T-helper 17 cell (primary cell): ENCODE measurements around the gene C11orf86. TPM values are rescaled to one million over a fixed set of nuclear protein-coding genes. Genes with fewer than 3 reads are reported as not detected.

Experiments
- ATAC-seq: fragments of 150-1000 bp; cut with Tn5 transposase; 2 replicates; pipeline ENCODE4 v1.10.0; 2021; ENCODE audit warnings: mild to moderate bottlenecking, moderate library complexity
- DNase-seq, 3 donors: peaks; one replicate each; pipeline versions ENCODE4 v3.0.0 to v3.0.0-alpha.2; 2020 to 2021
- H3K9me3 ChIP-seq: one replicate; pipeline ENCODE4 v1.7.0; 2013; ENCODE audit warnings: low read length, mild to moderate bottlenecking; ENCODE audit not compliant: control insufficient read depth, poor library complexity, severe bottlenecking
- H3K27ac Mint-ChIP-seq: one replicate; pipeline ENCODE4 v1.8.0; 2022; ENCODE audit warnings: mild to moderate bottlenecking, moderate library complexity, mixed read lengths
- H3K27me3 Mint-ChIP-seq: one replicate; pipeline ENCODE4 v1.8.0; 2022; ENCODE audit warnings: mixed read lengths
- H3K36me3 Mint-ChIP-seq: one replicate; pipeline ENCODE4 v1.8.0; 2022; ENCODE audit warnings: low read depth, mixed read lengths
- H3K4me1 Mint-ChIP-seq: one replicate; pipeline ENCODE4 v1.8.0; 2022; ENCODE audit warnings: mild to moderate bottlenecking, mixed read lengths
- H3K4me3 Mint-ChIP-seq: one replicate; pipeline ENCODE4 v1.8.0; 2022; ENCODE audit warnings: mild to moderate bottlenecking, moderate library complexity, mixed read lengths
- total RNA-seq, 4 donors: library from RNA in 2 of 4; stranded (reverse) in 2 of 4; gene quantifications; one replicate each; pipeline ENCODE4 v1.2.3 and lab custom pipeline; 2022 to 2026

The C11orf86 gene
- total RNA-seq, 2 donors from 2014 or later = not detected

GRCh38 chr11:67024966-67025365, 49.9 kb downstream of the C11orf86 start:
- H3K9me3 ChIP-seq = no peaks in the 10 kb centered on the region
- peaks cover 22% of the 10 kb centered on the region for H3K4me1 Mint-ChIP-seq
- H3K27me3 Mint-ChIP-seq = peaks cover 41% of the 10 kb centered on the region
- peak overlapping the region; percentile 24 for H3K27ac Mint-ChIP-seq
- peak overlapping the region; percentile 88 for H3K4me3 Mint-ChIP-seq
- DNase-seq (no peak), ATAC-seq (peak; percentile 6)
- H3K36me3 Mint-ChIP-seq = peaks cover 2% of the 10 kb centered on the region

GRCh38 chr11:67025750-67026149, 50.6 kb downstream of the C11orf86 start:
- no peak overlapping the region for H3K27ac Mint-ChIP-seq
- no peaks in the 10 kb centered on the region for H3K9me3 ChIP-seq
- ATAC-seq (no peak), DNase-seq (no peak)
- H3K4me3 Mint-ChIP-seq = no peak overlapping the region
- peaks cover 22% of the 10 kb centered on the region for H3K4me1 Mint-ChIP-seq
- peaks cover 42% of the 10 kb centered on the region for H3K27me3 Mint-ChIP-seq
- H3K36me3 Mint-ChIP-seq = peaks cover 2% of the 10 kb centered on the region

Other genes with a start within 250 kb of the C11orf86 start
- under 1 TPM in 1 of 2 donors, not detected in 1; 0.23 TPM for gene SPTBN2, start 246.1 kb upstream of the C11orf86 start, total RNA-seq
- 10 to 100 TPM; 36.2 to 41.6 TPM for gene RCE1, start 131.9 kb upstream of the C11orf86 start, total RNA-seq
- gene LRFN4, start 118.2 kb upstream of the C11orf86 start, total RNA-seq = 1 to 10 TPM; 6.2 to 8.3 TPM
- gene PC, start 16.9 kb upstream of the C11orf86 start, total RNA-seq = 1 to 10 TPM; 5.8 to 7.4 TPM
- not detected for gene SYT12, start 47.8 kb downstream of the C11orf86 start, total RNA-seq
- not detected for gene RHOD, start 81.5 kb downstream of the C11orf86 start, total RNA-seq
- gene KDM2A, start 144.0 kb downstream of the C11orf86 start, total RNA-seq = 100 to 1,000 TPM; 366 to 425 TPM